ENCODE measurements around the gene STAP1. TPM values are rescaled to one million over a fixed set of nuclear protein-coding genes. Genes with fewer than 3 reads are reported as not detected.

STAP1 gene, protein sequence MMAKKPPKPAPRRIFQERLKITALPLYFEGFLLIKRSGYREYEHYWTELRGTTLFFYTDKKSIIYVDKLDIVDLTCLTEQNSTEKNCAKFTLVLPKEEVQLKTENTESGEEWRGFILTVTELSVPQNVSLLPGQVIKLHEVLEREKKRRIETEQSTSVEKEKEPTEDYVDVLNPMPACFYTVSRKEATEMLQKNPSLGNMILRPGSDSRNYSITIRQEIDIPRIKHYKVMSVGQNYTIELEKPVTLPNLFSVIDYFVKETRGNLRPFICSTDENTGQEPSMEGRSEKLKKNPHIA
- total RNA-seq (3.9 TPM), polyA plus RNA-seq (ENCODE audit: insufficient read depth, low read depth, low replicate concordance) (17.9 TPM)
- long read RNA-seq, donor 1 = 0 reads
- long read RNA-seq, donor 2 = 0 reads
- long read RNA-seq, donor 3 = 0 reads
- long read RNA-seq, donor 4 = 0 reads
- long read RNA-seq, donor 5 = 0 reads
- long read RNA-seq, donor 6 = 0 reads
- long read RNA-seq, donor 7, partial matches to known transcripts = 0 of 2 reads
- long read RNA-seq, donor 7, other reads (novel, unspliced or antisense) = 1 of 2 reads
- long read RNA-seq, donor 8 = 0 reads
- long read RNA-seq, donor 9 = 0 reads
- long read RNA-seq, donor 10 = 0 reads

GRCh38 chr4:67558493-67558892 is at the start of gene STAP1:
Gene STAP1 (plus strand): TSS chr4:67558727. CDS start chr4:67558810, 83 bp downstream.
- TF ChIP-seq, protein P1, sequence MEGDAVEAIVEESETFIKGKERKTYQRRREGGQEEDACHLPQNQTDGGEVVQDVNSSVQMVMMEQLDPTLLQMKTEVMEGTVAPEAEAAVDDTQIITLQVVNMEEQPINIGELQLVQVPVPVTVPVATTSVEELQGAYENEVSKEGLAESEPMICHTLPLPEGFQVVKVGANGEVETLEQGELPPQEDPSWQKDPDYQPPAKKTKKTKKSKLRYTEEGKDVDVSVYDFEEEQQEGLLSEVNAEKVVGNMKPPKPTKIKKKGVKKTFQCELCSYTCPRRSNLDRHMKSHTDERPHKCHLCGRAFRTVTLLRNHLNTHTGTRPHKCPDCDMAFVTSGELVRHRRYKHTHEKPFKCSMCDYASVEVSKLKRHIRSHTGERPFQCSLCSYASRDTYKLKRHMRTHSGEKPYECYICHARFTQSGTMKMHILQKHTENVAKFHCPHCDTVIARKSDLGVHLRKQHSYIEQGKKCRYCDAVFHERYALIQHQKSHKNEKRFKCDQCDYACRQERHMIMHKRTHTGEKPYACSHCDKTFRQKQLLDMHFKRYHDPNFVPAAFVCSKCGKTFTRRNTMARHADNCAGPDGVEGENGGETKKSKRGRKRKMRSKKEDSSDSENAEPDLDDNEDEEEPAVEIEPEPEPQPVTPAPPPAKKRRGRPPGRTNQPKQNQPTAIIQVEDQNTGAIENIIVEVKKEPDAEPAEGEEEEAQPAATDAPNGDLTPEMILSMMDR (IDR thresholded peaks at IDR 0.05; ENCODE audit: borderline replicate concordance, extremely low read depth, insufficient read depth) = no peak

GRCh38 chr4:67512501-67512900 is 46.0 kb upstream of the STAP1 start:
- peaks cover 6 to 32% (median 13%) of the 10 kb centered on the region in 3 donors for H3K36me3 ChIP-seq (ENCODE audit: control insufficient read depth in 2 of 3, insufficient read depth in 3 of 3, low read length in 3 of 3)
- FAIRE-seq (no peak), DNase-seq (no peak)
- H3K4me3 ChIP-seq (ENCODE audit: low read length in 3 of 3) = no peak overlapping the region
- no peaks in the 10 kb centered on the region for H3K27me3 ChIP-seq (ENCODE audit: control insufficient read depth, insufficient read depth, low read length)
- intact Hi-C loops (cut with DNase I) = no loop called here
- H3K9me3 ChIP-seq (ENCODE audit: control insufficient read depth in 2 of 3, insufficient read depth in 1 of 3, low read length in 3 of 3) = no peaks in the 10 kb centered on the region
- H3K9ac ChIP-seq (ENCODE audit: low read length in 3 of 3) = no peak overlapping the region
- no peak overlapping the region for H3K27ac ChIP-seq (ENCODE audit: low read depth in 2 of 2, low read length in 2 of 2)
- H3K4me1 ChIP-seq (ENCODE audit: control insufficient read depth in 2 of 3, insufficient read depth in 2 of 3, low read depth in 1 of 3, low read length in 3 of 3) = no peaks in the 10 kb centered on the region
- TF ChIP-seq, protein P1 (IDR thresholded peaks at IDR 0.05; ENCODE audit: borderline replicate concordance, extremely low read depth, insufficient read depth) = no peak

More at GRCh38 chr4:67558493-67558892, at the start of gene STAP1:
- no peaks in the 10 kb centered on the region for H3K4me1 ChIP-seq (ENCODE audit: control insufficient read depth in 2 of 3, insufficient read depth in 2 of 3, low read depth in 1 of 3, low read length in 3 of 3)
- no peaks in the 10 kb centered on the region for H3K36me3 ChIP-seq (ENCODE audit: control insufficient read depth in 2 of 3, insufficient read depth in 3 of 3, low read length in 3 of 3)
- DNase-seq (no peak), FAIRE-seq (no peak)
- intact Hi-C loops (cut with DNase I) = no loop called here
- no peaks in the 10 kb centered on the region for H3K27me3 ChIP-seq (ENCODE audit: control insufficient read depth, insufficient read depth, low read length)
- no peak within 1 kb of the TSS for H3K9ac ChIP-seq (ENCODE audit: low read length in 3 of 3)
- H3K4me3 ChIP-seq (ENCODE audit: low read length in 3 of 3) = no peak within 1 kb of the TSS
- H3K9me3 ChIP-seq (ENCODE audit: control insufficient read depth in 2 of 3, insufficient read depth in 1 of 3, low read length in 3 of 3) = no peaks in the 10 kb centered on the region
- H3K27ac ChIP-seq (ENCODE audit: low read depth in 2 of 2, low read length in 2 of 2) = no peak within 1 kb of the TSS

- FAIRE-seq = no peak
- intact Hi-C loops (cut with DNase I) = no loop called here
Observed at GRCh38 chr4:67520141-67520540, 38.4 kb upstream of the STAP1 start.

More at GRCh38 chr4:67520141-67520540, 38.4 kb upstream of the STAP1 start:
- DNase-seq = no peak
- Histone ChIP-seq H3K4me3 (ENCODE audit: low read length in 3 of 3) (no peak overlapping the region), H3K27ac (ENCODE audit: low read depth in 2 of 2, low read length in 2 of 2) (no peak overlapping the region), H3K27me3 (ENCODE audit: control insufficient read depth, insufficient read depth, low read length) (no peaks in the 10 kb centered on the region), H3K9ac (ENCODE audit: low read length in 3 of 3) (no peak overlapping the region), H3K4me1 (ENCODE audit: control insufficient read depth in 2 of 3, insufficient read depth in 2 of 3, low read depth in 1 of 3, low read length in 3 of 3) (no peaks in the 10 kb centered on the region), H3K9me3 (ENCODE audit: control insufficient read depth in 2 of 3, insufficient read depth in 1 of 3, low read length in 3 of 3) (no peaks in the 10 kb centered on the region), H3K36me3 (ENCODE audit: control insufficient read depth in 2 of 3, insufficient read depth in 3 of 3, low read length in 3 of 3) (peaks cover 5 to 17% (median 6%) of the 10 kb centered on the region in 3 donors)
- TF ChIP-seq, protein P1 (IDR thresholded peaks at IDR 0.05; ENCODE audit: borderline replicate concordance, extremely low read depth, insufficient read depth) = no peak

All from kidney (tissue), 22 donors.